Fibroblast of lung (primary cell): ENCODE measurements around the gene PXMP4. TPM values are rescaled to one million over a fixed set of nuclear protein-coding genes. Genes with fewer than 3 reads are reported as not detected.

Experiments used
- DNase-seq, 2 donors: peaks; one replicate each; pipeline versions ENCODE4 v3.0.0 to v3.0.0-alpha.2; 2010; ENCODE audit warnings: low read depth in 2 of 2
- H2AFZ ChIP-seq: 2 replicates; pipeline ENCODE4 v1.5.1; 2012; ENCODE audit warnings: low read length, control low read depth, inconsistent platforms
- H3K27ac ChIP-seq: 2 replicates; pipeline ENCODE4 v1.5.1; 2011; ENCODE audit warnings: low read length, control low read depth; ENCODE audit not compliant: insufficient read depth
- H3K27me3 ChIP-seq: 2 replicates; pipeline ENCODE4 v1.5.1; 2011; ENCODE audit warnings: mild to moderate bottlenecking, low read length; ENCODE audit not compliant: control insufficient read depth, insufficient read depth
- H3K36me3 ChIP-seq: 2 replicates; pipeline ENCODE4 v1.5.1; 2011; ENCODE audit warnings: low read length; ENCODE audit not compliant: control insufficient read depth, insufficient read depth
- H3K4me1 ChIP-seq: 2 replicates; pipeline ENCODE4 v1.5.1; 2011; ENCODE audit warnings: low read length; ENCODE audit not compliant: control insufficient read depth, insufficient read depth; ENCODE audit errors: extremely low read depth
- H3K4me2 ChIP-seq: 2 replicates; pipeline ENCODE4 v1.5.1; 2011; ENCODE audit warnings: low read length, control low read depth; ENCODE audit not compliant: insufficient read depth; ENCODE audit errors: extremely low read depth
- H3K4me3 ChIP-seq, 4 experiments: fragments of 200-600 bp in 1 of 4; sonication (generic) in 1 of 4; replicated peaks in 1 of 4; 2 replicates each; pipeline ENCODE4 v1.5.1; 2011 to 2016; ENCODE audit warnings: low read length in 4 of 4, low read depth in 3 of 4, mild to moderate bottlenecking in 3 of 4, control low read depth in 2 of 4, inconsistent platforms in 1 of 4, mixed read lengths in 1 of 4; ENCODE audit not compliant: insufficient read depth in 1 of 4; ENCODE audit errors: control extremely low read depth in 1 of 4
- H3K79me2 ChIP-seq: 2 replicates; pipeline ENCODE4 v1.5.1; 2012; ENCODE audit warnings: mild to moderate bottlenecking, low read length, inconsistent platforms; ENCODE audit not compliant: control insufficient read depth, insufficient read depth
- H3K9ac ChIP-seq: 2 replicates; pipeline ENCODE4 v1.5.1; 2011; ENCODE audit warnings: mild to moderate bottlenecking, low read length, control low read depth; ENCODE audit not compliant: insufficient read depth
- H3K9me3 ChIP-seq: 2 replicates; pipeline ENCODE4 v1.5.1; 2012; ENCODE audit warnings: low read depth, low read length; ENCODE audit not compliant: control insufficient read depth, insufficient read depth
- H4K20me1 ChIP-seq: 2 replicates; pipeline ENCODE4 v1.5.1; 2011; ENCODE audit warnings: low read length; ENCODE audit not compliant: control insufficient read depth, insufficient read depth; ENCODE audit errors: extremely low read depth
- CTCF ChIP-seq, 2 donors: IDR thresholded peaks in 1 of 2; conservative IDR thresholded peaks in 1 of 2; 1 replicate in 1 of 2; 2 replicates in 1 of 2; pipeline ENCODE4 v1.5.1; 2011 to 2012; ENCODE audit warnings: low read length in 2 of 2, control low read depth in 1 of 2, inconsistent platforms in 1 of 2, low read depth in 1 of 2, mild to moderate bottlenecking in 1 of 2
- EZH2 ChIP-seq: IDR thresholded peaks from 2 replicates; pipeline ENCODE4 v1.5.1; 2012; ENCODE audit warnings: low read length, control low read depth, mild to moderate bottlenecking; ENCODE audit errors: missing control alignments
- polyA minus RNA-seq: library from RNA; depleted of rRNA, polyadenylated mRNA; stranded (reverse); fragments of >200 nt; gene quantifications from 2 replicates; pipeline ENCODE4 v1.2.3, GENCODE V29; 2011; ENCODE audit warnings: low replicate concordance
- polyA plus RNA-seq, 2 donors: library from polyadenylated mRNA; depleted of rRNA in 1 of 2; stranded (reverse) in 1 of 2; unstranded in 1 of 2; fragments of >200 nt; gene quantifications; 2 replicates each; pipeline ENCODE4 v1.2.1, GENCODE V29; 2011 to 2012; ENCODE audit warnings: missing spikeins in 1 of 2
- total RNA-seq: library from RNA; depleted of rRNA; stranded (reverse); fragments of >200 nt; gene quantifications from 2 replicates; pipeline ENCODE4 v1.2.1, GENCODE V29; 2014

PXMP4 gene
- total RNA-seq (4.6 and 6.3 TPM in 2 replicates), polyA plus RNA-seq (4.1 and 5.2 TPM in 2 replicates), polyA minus RNA-seq (22.2 and 24.9 TPM in 2 replicates)
- polyA plus RNA-seq (2012): 6.6 and 11.0 TPM in 2 replicates

- Histone ChIP-seq H3K4me2 (peak within 1 kb of the TSS; percentile 89), H3K9me3 (no peaks in the 10 kb centered on the region), H3K4me1 (peaks cover 6% of the 10 kb centered on the region), H3K4me3 (peak within 1 kb of the TSS; percentile 71 to 80 (median 78)), H3K79me2 (peaks cover 1% of the 10 kb centered on the region), H4K20me1 (no peaks in the 10 kb centered on the region), H2AFZ (peak within 1 kb of the TSS; percentile 97), H3K9ac (peak within 1 kb of the TSS; percentile 58), H3K27ac (peak within 1 kb of the TSS; percentile 70), H3K36me3 (no peaks in the 10 kb centered on the region), H3K27me3 (no peaks in the 10 kb centered on the region)
- DNase-seq: peak; percentile 99
- no peak for TF ChIP-seq CTCF (conservative IDR thresholded peaks at IDR 0.05 in 1 of 2, IDR thresholded peaks at IDR 0.05 in 1 of 2; ENCODE audit: low read depth in 1 of 2, low read length in 2 of 2)
- TF ChIP-seq EZH2: no peak
Observed at GRCh38 chr20:33719989-33720709, at the start of gene PXMP4. TSS of gene PXMP4 (minus strand) at chr20:33720310. CDS start at chr20:33720207, 103 bp downstream.

GRCh38 chr20:33769043-33769442 is 48.9 kb upstream of the PXMP4 start:
- no peaks in the 10 kb centered on the region for H3K9me3 ChIP-seq
- H3K27ac ChIP-seq: no peak overlapping the region
- no peak overlapping the region for H3K4me2 ChIP-seq
- H3K27me3 ChIP-seq: no peaks in the 10 kb centered on the region
- TF ChIP-seq EZH2: no peak
- no peak for TF ChIP-seq CTCF (conservative IDR thresholded peaks at IDR 0.05 in 1 of 2, IDR thresholded peaks at IDR 0.05 in 1 of 2; ENCODE audit: low read depth in 1 of 2, low read length in 2 of 2)
- no peak for DNase-seq
- no peaks in the 10 kb centered on the region for H3K79me2 ChIP-seq
- no peak overlapping the region for H3K4me3 ChIP-seq
- H3K9ac ChIP-seq: no peak overlapping the region
- H4K20me1 ChIP-seq: no peaks in the 10 kb centered on the region
- H3K4me1 ChIP-seq: no peaks in the 10 kb centered on the region
- peaks cover 1% of the 10 kb centered on the region for H3K36me3 ChIP-seq
- no peak overlapping the region for H2AFZ ChIP-seq

- Histone ChIP-seq H4K20me1 (no peaks in the 10 kb centered on the region), H3K9ac (no peak overlapping the region), H3K36me3 (peaks cover 1% of the 10 kb centered on the region), H3K9me3 (no peaks in the 10 kb centered on the region), H2AFZ (no peak overlapping the region), H3K79me2 (no peaks in the 10 kb centered on the region), H3K4me1 (no peaks in the 10 kb centered on the region), H3K27me3 (no peaks in the 10 kb centered on the region), H3K4me3 (no peak overlapping the region), H3K27ac (no peak overlapping the region), H3K4me2 (no peak overlapping the region)
- no peak for DNase-seq
- TF ChIP-seq EZH2 (no peak), CTCF (conservative IDR thresholded peaks at IDR 0.05 in 1 of 2, IDR thresholded peaks at IDR 0.05 in 1 of 2; ENCODE audit: low read depth in 1 of 2, low read length in 2 of 2) (no peak)
Observed at GRCh38 chr20:33767777-33768138, 47.6 kb upstream of the PXMP4 start.
